H9 (cell line): ENCODE results near the gene RFFL. TPM values are rescaled to one million over a fixed set of nuclear protein-coding genes. Genes with fewer than 3 reads are reported as not detected.
A peak's percentile ranks its signal among the peaks of the same experiment; 100 is the strongest.

ENCODE experiments used
- DNase-seq: peaks from one replicate; pipeline ENCODE4 v3.0.0-alpha.2; 2017
- H2AFZ ChIP-seq: one replicate; pipeline ENCODE4 v1.6.1; 2013; ENCODE audit warnings: mild to moderate bottlenecking, low read length, control low read depth, moderate library complexity
- H2AK5ac ChIP-seq: 2 replicates; pipeline ENCODE4 v1.6.1; 2013; ENCODE audit warnings: low read length, control low read depth, mixed read lengths; ENCODE audit not compliant: insufficient read length
- H2BK120ac ChIP-seq: one replicate; pipeline ENCODE4 v1.6.1; 2013; ENCODE audit warnings: low read depth, mild to moderate bottlenecking, low read length, control low read depth, inconsistent platforms; ENCODE audit not compliant: poor library complexity, severe bottlenecking
- H2BK12ac ChIP-seq: 2 replicates; pipeline ENCODE4 v1.6.1; 2013; ENCODE audit warnings: low read length, control low read depth, mixed read lengths, low read depth; ENCODE audit not compliant: insufficient read length
- H2BK15ac ChIP-seq: 2 replicates; pipeline ENCODE4 v1.6.1; 2013; ENCODE audit warnings: low read depth, low read length, control low read depth
- H2BK20ac ChIP-seq: one replicate; pipeline ENCODE4 v1.6.1; 2013; ENCODE audit warnings: low read depth, mild to moderate bottlenecking, low read length, control low read depth, inconsistent platforms; ENCODE audit not compliant: poor library complexity, severe bottlenecking
- H2BK5ac ChIP-seq: 2 replicates; pipeline ENCODE4 v1.6.1; 2013; ENCODE audit warnings: low read length, control low read depth, mixed read lengths; ENCODE audit not compliant: insufficient read length
- H3K14ac ChIP-seq: 2 replicates; pipeline ENCODE4 v1.6.1; 2013; ENCODE audit warnings: low read length, control low read depth; ENCODE audit not compliant: insufficient read depth
- H3K18ac ChIP-seq: 2 replicates; pipeline ENCODE4 v1.6.1; 2013; ENCODE audit warnings: low read depth, mild to moderate bottlenecking, mixed read lengths, low read length, control low read depth; ENCODE audit not compliant: insufficient read length
- H3K23ac ChIP-seq: 2 replicates; pipeline ENCODE4 v1.6.1; 2013; ENCODE audit warnings: low read length, control low read depth, mixed read lengths, low read depth; ENCODE audit not compliant: insufficient read length
- H3K23me2 ChIP-seq: 2 replicates; pipeline ENCODE4 v1.6.1; 2013; ENCODE audit warnings: low read depth, mild to moderate bottlenecking, mixed read lengths, low read length, control low read depth; ENCODE audit not compliant: insufficient read length, poor library complexity, severe bottlenecking
- H3K27ac ChIP-seq: 2 replicates; pipeline ENCODE4 v1.5.1; 2013; ENCODE audit warnings: low read length, control low read depth, mixed read lengths, low read depth; ENCODE audit not compliant: insufficient read length
- H3K27me3 ChIP-seq: 2 replicates; pipeline ENCODE4 v1.6.1; 2013; ENCODE audit warnings: low read length, control low read depth, inconsistent platforms; ENCODE audit not compliant: insufficient read depth
- H3K4ac ChIP-seq: 2 replicates; pipeline ENCODE4 v1.6.1; 2013; ENCODE audit warnings: low read depth, mild to moderate bottlenecking, control low read depth, inconsistent platforms, low read length, moderate library complexity
- H3K4me1 ChIP-seq: 2 replicates; pipeline ENCODE4 v1.6.1; 2013; ENCODE audit warnings: low read length, control low read depth, inconsistent platforms; ENCODE audit not compliant: insufficient read depth
- H3K4me2 ChIP-seq: 2 replicates; pipeline ENCODE4 v1.6.1; 2013; ENCODE audit warnings: low read length, control low read depth, mixed read lengths; ENCODE audit not compliant: insufficient read length, insufficient read depth
- H3K56ac ChIP-seq: 2 replicates; pipeline ENCODE4 v1.6.1; 2013; ENCODE audit warnings: low read depth, mild to moderate bottlenecking, mixed read lengths, low read length, control low read depth; ENCODE audit not compliant: insufficient read length
- H3K79me1 ChIP-seq: 2 replicates; pipeline ENCODE4 v1.6.1; 2013; ENCODE audit warnings: low read depth, mild to moderate bottlenecking, moderate library complexity, low read length, control low read depth, inconsistent platforms; ENCODE audit not compliant: insufficient read depth, poor library complexity, severe bottlenecking
- H3K79me2 ChIP-seq: 2 replicates; pipeline ENCODE4 v1.6.1; 2013; ENCODE audit warnings: low read length, control low read depth, inconsistent platforms; ENCODE audit not compliant: insufficient read depth
- H3K9ac ChIP-seq: 2 replicates; pipeline ENCODE4 v1.6.1; 2013; ENCODE audit warnings: low read length, control low read depth, mixed read lengths; ENCODE audit not compliant: insufficient read length; ENCODE audit errors: extremely low read depth
- H3K9me3 ChIP-seq: one replicate; pipeline ENCODE4 v1.6.1; 2013; ENCODE audit warnings: low read depth, low read length, inconsistent platforms; ENCODE audit not compliant: control insufficient read depth
- H3T11ph ChIP-seq: one replicate; pipeline ENCODE4 v1.6.1; 2013; ENCODE audit warnings: mild to moderate bottlenecking, low read length, control low read depth, inconsistent platforms
- H4K20me1 ChIP-seq: one replicate; pipeline ENCODE4 v1.6.1; 2013; ENCODE audit not compliant: control insufficient read depth, insufficient read length, insufficient read depth
- H4K5ac ChIP-seq: 2 replicates; pipeline ENCODE4 v1.6.1; 2013; ENCODE audit warnings: low read depth, mild to moderate bottlenecking, mixed read lengths, low read length, control low read depth; ENCODE audit not compliant: insufficient read length
- H4K8ac ChIP-seq: replicated peaks from 2 replicates; pipeline ENCODE4 v1.6.1; 2013; ENCODE audit warnings: low read length, control low read depth, mixed read lengths, low read depth; ENCODE audit not compliant: insufficient read length
- H4K91ac ChIP-seq: 2 replicates; pipeline ENCODE4 v1.6.1; 2013; ENCODE audit warnings: low read depth, mild to moderate bottlenecking, moderate library complexity, mixed read lengths, low read length, control low read depth; ENCODE audit not compliant: insufficient read length
- H3K27ac Mint-ChIP-seq, 3 experiments: 2 replicates in 2 of 3; 3 replicates in 1 of 3; pipeline ENCODE4 v1.8.0; 2020 to 2021; ENCODE audit warnings: mixed read lengths in 3 of 3, mild to moderate bottlenecking in 1 of 3, moderate library complexity in 1 of 3
- H3K27me3 Mint-ChIP-seq: 2 replicates; pipeline ENCODE4 v1.8.0; 2021; ENCODE audit warnings: low read depth, mild to moderate bottlenecking, moderate library complexity, mixed read lengths
- H3K36me3 Mint-ChIP-seq, 3 experiments: 2 replicates in 2 of 3; 3 replicates in 1 of 3; pipeline ENCODE4 v1.8.0; 2020 to 2021; ENCODE audit warnings: low read depth in 3 of 3, mixed read lengths in 3 of 3; ENCODE audit not compliant: insufficient read depth in 1 of 3
- H3K4me1 Mint-ChIP-seq, 2 experiments: 2 replicates each; pipeline ENCODE4 v1.8.0; 2020; ENCODE audit warnings: mixed read lengths in 2 of 2
- H3K4me3 Mint-ChIP-seq, 2 experiments: 2 replicates in 1 of 2; 3 replicates in 1 of 2; pipeline ENCODE4 v1.8.0; 2020 to 2021; ENCODE audit warnings: mild to moderate bottlenecking in 2 of 2, mixed read lengths in 2 of 2, moderate library complexity in 1 of 2
- H3K9me3 Mint-ChIP-seq, 2 experiments: 2 replicates in 1 of 2; 3 replicates in 1 of 2; pipeline ENCODE4 v1.8.0; 2020; ENCODE audit warnings: mild to moderate bottlenecking in 2 of 2, mixed read lengths in 2 of 2, moderate library complexity in 1 of 2
- CTCF ChIP-seq: fragments of 200-600 bp; sonication (generic); conservative IDR thresholded peaks from 3 replicates; pipeline ENCODE4 v1.8.0; 2021; ENCODE audit warnings: antibody characterized with exemption, mild to moderate bottlenecking
- WGBS: extraction: QIAGEN DNeasy Blood & Tissue Kit; methylation state at CpG from one replicate; pipeline ENCODE4 v1.1.7; 2013; ENCODE audit warnings: missing lambda C conversion rate, low lambda C conversion rate, mixed read lengths; ENCODE audit not compliant: insufficient read length; ENCODE audit errors: extremely low coverage; 5-methylcytosine and 5-hydroxymethylcytosine counted together
- total RNA-seq: library from RNA; stranded (reverse); gene quantifications from 2 replicates; pipeline ENCODE4 v1.2.1, GENCODE V29; 2021

RFFL gene
- total RNA-seq, 1 experiment from 2014 or later = 21.1 TPM

- H2AFZ ChIP-seq = no peak overlapping the region
- H3K56ac ChIP-seq = no peak overlapping the region
- H3T11ph ChIP-seq = no peak overlapping the region
- no peaks in the 10 kb centered on the region for H3K79me2 ChIP-seq
- Mint-ChIP-seq H3K36me3 (0 out of 7 replicates have a peak, but pooled peaks cover 0 to 4% (median 0%) of the 10 kb centered on the region in 3 experiments), H3K27ac (0 out of 7 replicates have a peak overlapping the region, but pooled peaks of 1 of the 3 experiments have one; percentile 24), H3K4me3 (no peak overlapping the region), H3K4me1 (peaks cover 31 to 34% of the 10 kb centered on the region in 2 experiments), H3K9me3 (no peaks in the 10 kb centered on the region), H3K27me3 (no peaks in the 10 kb centered on the region)
- no peak overlapping the region for H3K4ac ChIP-seq
- H4K20me1 ChIP-seq = no peaks in the 10 kb centered on the region
- H4K5ac ChIP-seq = no peak overlapping the region
- no peak overlapping the region for H3K18ac ChIP-seq
- no peak overlapping the region for H2BK120ac ChIP-seq
- WGBS = no CpG with 5 or more reads among the region's 6 CpGs
- H2BK20ac ChIP-seq = no peak overlapping the region
- H3K9me3 ChIP-seq = no peaks in the 10 kb centered on the region
- no peak for DNase-seq
- no peak overlapping the region for H3K23ac ChIP-seq
- H2BK15ac ChIP-seq = no peak overlapping the region
- no peak overlapping the region for H3K9ac ChIP-seq
- H4K91ac ChIP-seq = no peak overlapping the region
- no peak overlapping the region for H3K27ac ChIP-seq
- H2BK5ac ChIP-seq = no peak overlapping the region
- no peak overlapping the region for H3K14ac ChIP-seq
- no peaks in the 10 kb centered on the region for H3K23me2 ChIP-seq
- no peak overlapping the region for H4K8ac ChIP-seq
- H3K27me3 ChIP-seq = no peaks in the 10 kb centered on the region
- no peak overlapping the region for H2BK12ac ChIP-seq
- TF ChIP-seq CTCF = no peak
- no peaks in the 10 kb centered on the region for H3K79me1 ChIP-seq
- no peaks in the 10 kb centered on the region for H3K4me1 ChIP-seq
- no peak overlapping the region for H3K4me2 ChIP-seq
- no peak overlapping the region for H2AK5ac ChIP-seq
These were observed 11.8 kb downstream of the RFFL start for GRCh38 chr17:35051579-35052240.
